GM18499 (cell line): ENCODE results near the gene KLB.
"Not testable (repeated sequence)": the region's sequence is repeated elsewhere in the genome, so short reads cannot be mapped to it uniquely, and the experiment has no call there.

Experiments used
- ATAC-seq: cut with Tn5 transposase; IDR thresholded peaks from one replicate; pipeline ENCODE4 v1.9.1; 2021; ENCODE audit warnings: moderate number of reproducible peaks; ENCODE audit not compliant: insufficient read depth, unreplicated experiment

Gene KLB

GRCh38 chr4:39406763-39407583, at the start of gene KLB:
KLB (plus strand) TSS chr4:39406930; CDS start chr4:39406950, 20 bp downstream.
- ATAC-seq: no peak

GRCh38 chr4:39357002-39357401, 49.7 kb upstream of the KLB start:
- ATAC-seq: no peak

- peak; percentile 56 for ATAC-seq
These were observed 46.1 kb upstream of the KLB start for GRCh38 chr4:39360611-39361010.

- no peak for ATAC-seq
These were observed 43.9 kb upstream of the KLB start for GRCh38 chr4:39362827-39363226.

- ATAC-seq: peak; percentile 36
These were observed 42.8 kb upstream of the KLB start for GRCh38 chr4:39363773-39364393.

- no peak for ATAC-seq
These were observed 41.4 kb upstream of the KLB start for GRCh38 chr4:39365360-39365759.

GRCh38 chr4:39365830-39366771, 40.6 kb upstream of the KLB start, which contains the start of gene RFC1:
RFC1 (minus strand) TSS chr4:39366362; CDS start chr4:39366241, 121 bp downstream.
- ATAC-seq: no peak

- no peak for ATAC-seq
These were observed 39.6 kb upstream of the KLB start for GRCh38 chr4:39367166-39367565.

GRCh38 chr4:39369301-39369700, 37.4 kb upstream of the KLB start:
- no peak for ATAC-seq

GRCh38 chr4:39371209-39371608, 35.5 kb upstream of the KLB start:
- ATAC-seq: not testable (repeated sequence)

GRCh38 chr4:39375478-39375877, 31.3 kb upstream of the KLB start:
- ATAC-seq: no peak

GRCh38 chr4:39383690-39384089, 23.0 kb upstream of the KLB start:
- ATAC-seq: no peak

- no peak for ATAC-seq
These were observed 22.2 kb upstream of the KLB start for GRCh38 chr4:39384563-39384962.

- no peak for ATAC-seq
These were observed 16.1 kb upstream of the KLB start for GRCh38 chr4:39390603-39391002.

- ATAC-seq: no peak
These were observed 12.0 kb upstream of the KLB start for GRCh38 chr4:39394706-39395105.

- not testable (repeated sequence) for ATAC-seq
These were observed 5.1 kb upstream of the KLB start for GRCh38 chr4:39401640-39402039.

- no peak for ATAC-seq
These were observed 805 bp downstream of the KLB start for GRCh38 chr4:39407584-39407885.

- ATAC-seq: no peak
These were observed 3.7 kb downstream of the KLB start for GRCh38 chr4:39410415-39410814.

GRCh38 chr4:39411561-39411960, 4.8 kb downstream of the KLB start:
- not testable (repeated sequence) for ATAC-seq

- ATAC-seq: no peak
These were observed 9.1 kb downstream of the KLB start for GRCh38 chr4:39415678-39416283.
